GM12864 (cell line): ENCODE measurements around the gene WDR17.

Experiments used
- DNase-seq: peaks from one replicate; pipeline ENCODE4 v3.0.0-alpha.2; 2011; ENCODE audit warnings: low read depth
- H3K4me3 ChIP-seq: 2 replicates; pipeline ENCODE4 v1.5.1; 2011; ENCODE audit warnings: mild to moderate bottlenecking, low read depth, low read length, control low read depth
- CTCF ChIP-seq: IDR thresholded peaks from 2 replicates; pipeline ENCODE4 v1.5.1; 2011; ENCODE audit warnings: low read depth, mild to moderate bottlenecking, moderate library complexity, low read length, control low read depth, inconsistent platforms; ENCODE audit errors: missing control alignments

WDR17 gene

DNA sequence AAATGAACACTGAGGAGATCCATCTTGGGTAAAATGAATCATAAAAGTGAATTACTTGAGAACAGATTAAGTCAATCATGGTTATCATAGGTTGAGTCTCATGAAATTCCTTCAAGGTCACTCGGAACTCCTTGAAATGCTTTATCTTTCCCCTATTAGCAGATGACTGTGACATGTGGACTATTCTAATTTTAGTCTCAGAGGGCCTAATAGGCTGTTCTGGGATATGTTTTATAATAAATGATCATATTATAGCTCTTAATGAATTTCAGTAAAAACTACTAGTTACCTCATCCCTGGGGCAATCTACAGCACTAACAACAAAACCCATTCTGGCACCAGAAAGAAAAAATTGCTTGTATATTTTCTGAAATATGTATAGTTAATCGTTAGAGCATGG is 85.1 kb downstream of the WDR17 start:
- no peak overlapping the region for H3K4me3 ChIP-seq
- TF ChIP-seq CTCF, result no peak
- no peak for DNase-seq

DNA sequence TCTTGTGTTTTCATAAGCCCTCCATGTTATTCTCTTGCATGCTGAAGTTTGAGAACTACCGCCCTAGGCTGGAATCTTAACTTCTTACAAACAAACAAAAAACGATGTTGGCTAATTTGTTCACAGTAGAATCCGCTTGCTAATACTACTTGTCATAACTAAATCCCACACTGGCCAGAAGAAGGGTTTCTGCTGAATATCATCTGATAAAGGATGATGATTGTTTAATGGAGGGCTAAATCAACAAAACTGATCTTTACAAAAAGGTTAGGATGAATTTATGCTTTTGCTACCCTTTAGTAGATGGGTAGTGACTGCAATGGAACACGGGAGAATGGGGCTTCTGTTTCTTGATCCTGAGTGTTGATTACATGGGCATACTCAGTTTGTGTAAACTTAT is 87.5 kb downstream of the WDR17 start:
- no peak for TF ChIP-seq CTCF
- no peak overlapping the region for H3K4me3 ChIP-seq
- no peak for DNase-seq

DNA sequence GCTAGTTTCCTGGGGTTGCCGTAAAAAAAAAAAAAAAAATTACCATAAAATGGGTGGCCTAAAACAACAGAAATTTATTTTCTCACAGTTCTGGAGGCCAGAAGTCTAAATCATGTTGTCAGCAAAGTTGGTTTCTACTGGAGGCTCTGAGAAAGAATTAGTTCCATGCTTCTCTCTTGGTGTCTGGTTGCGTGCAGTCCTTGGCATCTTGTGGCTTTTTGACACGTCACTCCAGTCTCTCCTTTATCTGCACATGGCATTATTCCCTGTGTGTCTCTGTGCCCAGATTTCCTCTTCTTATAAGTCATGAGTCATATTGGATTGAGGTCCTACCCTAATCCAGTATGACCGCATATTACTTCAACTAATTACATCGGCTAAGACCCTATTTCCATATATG is 91.0 kb downstream of the WDR17 start:
- DNase-seq, result no peak
- no peak overlapping the region for H3K4me3 ChIP-seq
- no peak for TF ChIP-seq CTCF

- H3K4me3 ChIP-seq, result no peak overlapping the region
- DNase-seq, result no peak
- TF ChIP-seq CTCF, result no peak
Measured at GRCh38 chr4:176163041-176163440, 97.4 kb downstream of the WDR17 start.

GRCh38 chr4:176185051-176185450 is 119.4 kb downstream of the WDR17 start:
- no peak for TF ChIP-seq CTCF
- DNase-seq, result no peak
- H3K4me3 ChIP-seq, result no peak overlapping the region

DNA sequence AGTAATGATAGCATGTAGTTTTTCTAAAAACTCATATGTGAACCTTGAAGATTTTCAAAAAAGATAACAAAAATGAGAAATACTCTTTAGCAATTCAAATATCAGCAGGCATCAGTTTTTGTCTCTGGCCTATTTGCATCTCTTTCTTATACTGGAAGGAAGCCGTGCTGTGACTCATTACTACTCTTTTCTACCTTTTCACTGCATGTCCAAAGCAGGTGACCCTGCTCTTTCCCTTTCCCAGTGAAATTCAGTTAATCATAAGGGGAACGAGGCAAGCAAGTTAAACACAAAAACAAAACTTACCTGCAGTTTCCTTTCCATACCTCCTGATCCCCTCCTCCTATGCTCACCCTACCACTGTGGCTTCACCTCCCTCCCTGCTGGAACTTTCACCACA is 120.4 kb downstream of the WDR17 start:
- DNase-seq, result no peak
- no peak overlapping the region for H3K4me3 ChIP-seq
- no peak for TF ChIP-seq CTCF

DNA sequence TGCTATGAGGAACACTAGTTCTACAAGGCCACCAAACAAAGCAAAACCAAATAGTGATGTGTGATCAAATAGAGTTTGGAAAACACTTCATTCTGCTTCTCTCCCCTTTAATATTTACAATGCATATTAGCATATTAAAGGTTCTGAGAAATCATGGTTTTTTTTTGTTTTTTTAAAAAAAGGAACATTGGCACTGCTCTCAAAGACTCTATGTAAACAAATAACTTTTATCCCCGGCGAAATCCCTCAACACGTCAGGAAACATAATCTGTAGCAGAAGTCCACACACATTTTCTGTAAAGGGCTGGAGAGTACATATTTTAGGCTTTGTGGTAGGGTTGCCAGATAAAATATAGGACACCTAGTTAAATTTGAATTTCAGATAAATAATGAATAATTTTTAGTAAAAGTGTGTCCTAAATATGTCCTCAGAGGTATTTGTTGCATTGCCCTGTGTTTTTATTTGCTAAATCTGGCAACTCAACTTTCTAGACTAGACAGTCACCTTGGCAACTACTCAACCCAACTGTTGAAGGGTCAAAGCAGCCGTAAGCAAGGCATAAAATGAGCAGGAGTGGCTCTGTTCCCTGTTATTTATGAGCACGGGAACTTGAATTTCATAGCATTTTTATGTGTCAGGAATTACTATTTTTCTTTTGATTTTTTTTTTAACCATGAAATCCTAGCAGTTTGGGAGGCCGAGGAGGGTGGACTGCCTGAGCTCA is 121.2 kb downstream of the WDR17 start:
- TF ChIP-seq CTCF, result no peak
- DNase-seq, result no peak
- no peak overlapping the region for H3K4me3 ChIP-seq
